H1 (cell line): ENCODE measurements around the gene INHA.
A peak's percentile ranks its signal among the peaks of the same experiment; 100 is the strongest.

ENCODE experiments used
- BCL11A ChIP-seq, 2 experiments: IDR thresholded peaks; one replicate each; pipeline ENCODE4 v1.6.1; 2011; ENCODE audit warnings: low read depth in 2 of 2, low read length in 2 of 2, mild to moderate bottlenecking in 2 of 2
- CBX8 ChIP-seq: fragments of 300-800, 300-1000 bp; sonication (generic); IDR thresholded peaks from 2 replicates; pipeline ENCODE4 v1.7.1; 2016; ENCODE audit warnings: low read depth, low read length, borderline replicate concordance
- CREB1 ChIP-seq: IDR thresholded peaks from 2 replicates; pipeline ENCODE4 v1.6.1; 2012; ENCODE audit warnings: inconsistent platforms
- EZH2 ChIP-seq: fragments of 200-600 bp; sonication (generic); IDR thresholded peaks from 2 replicates; pipeline ENCODE4 v1.7.1; 2012; ENCODE audit warnings: low read depth, mild to moderate bottlenecking, moderate library complexity, low read length, inconsistent platforms; ENCODE audit not compliant: severe bottlenecking
- MAFK ChIP-seq: IDR thresholded peaks from 2 replicates; pipeline ENCODE4 v1.6.1; 2012; ENCODE audit warnings: low read depth, mild to moderate bottlenecking, improper control_type of control experiment, low read length
- POLR2A ChIP-seq, 2 experiments: IDR thresholded peaks; 1 replicate in 1 of 2; 2 replicates in 1 of 2; pipeline ENCODE4 v1.6.1; 2011; ENCODE audit warnings: low read depth in 2 of 2, low read length in 2 of 2, mild to moderate bottlenecking in 2 of 2; ENCODE audit errors: control extremely low read depth in 1 of 2
- POLR2AphosphoS5 ChIP-seq: IDR thresholded peaks from 2 replicates; pipeline ENCODE4 v1.6.1; 2011; ENCODE audit warnings: low read depth, low read length
- RAD21 ChIP-seq, 2 experiments: IDR thresholded peaks in 1 of 2; conservative IDR thresholded peaks in 1 of 2; 2 replicates each; pipeline ENCODE4 v1.6.1; 2011; ENCODE audit warnings: low read depth in 2 of 2, low read length in 2 of 2, improper control_type of control experiment in 1 of 2, inconsistent platforms in 1 of 2, mild to moderate bottlenecking in 1 of 2, moderate library complexity in 1 of 2
- TF ChIP-seq, protein P1 (sequence below): fragments of 300-600 bp; sonication (generic); IDR thresholded peaks from 2 replicates; pipeline ENCODE4 v1.7.1; 2012; ENCODE audit warnings: low read length, moderate library complexity, mild to moderate bottlenecking, inconsistent platforms; ENCODE audit not compliant: insufficient replicate concordance
- TF ChIP-seq, protein P2 (sequence below), 3 experiments: IDR thresholded peaks; 1 replicate in 2 of 3; 2 replicates in 1 of 3; pipeline versions ENCODE4 v1.5.1 to v1.6.1; 2011; ENCODE audit warnings: low read length in 3 of 3, mild to moderate bottlenecking in 3 of 3, inconsistent platforms in 2 of 3, low read depth in 1 of 3, moderate library complexity in 1 of 3; ENCODE audit not compliant: insufficient read depth in 1 of 3; ENCODE audit errors: control extremely low read depth in 1 of 3

DNA sequence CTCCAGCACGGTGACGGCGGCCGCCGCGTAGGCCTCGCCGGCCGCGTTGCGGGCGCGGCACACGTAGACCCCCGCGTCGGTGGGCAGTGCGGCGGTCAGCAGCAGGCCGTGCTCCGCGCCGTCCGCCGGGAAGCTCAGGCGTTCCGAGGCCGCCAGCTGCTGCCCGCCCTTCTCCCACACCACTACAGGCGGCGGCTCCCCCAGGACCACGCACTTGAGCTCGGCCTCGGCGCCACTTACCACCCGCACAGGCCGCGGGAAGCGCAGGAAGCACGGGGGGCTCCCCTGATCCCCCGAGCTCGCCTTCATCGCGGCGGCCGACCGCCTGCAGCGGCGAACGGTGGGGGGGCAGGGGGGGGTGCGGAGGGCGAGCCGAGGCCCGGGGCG is 1.2 kb upstream of the INHA start:
- TF ChIP-seq EZH2 (no peak), BCL11A (IDR thresholded peaks at IDR 0.05; ENCODE audit: low read depth in 2 of 2, low read length in 2 of 2) (no peak), POLR2A (IDR thresholded peaks at IDR 0.05; ENCODE audit: control extremely low read depth in 1 of 2, low read depth in 2 of 2, low read length in 2 of 2) (0 out of 3 replicates have a peak, but pooled peaks of 1 of the 2 experiments have one; percentile 4), CBX8 (no peak), RAD21 (IDR thresholded peaks at IDR 0.05 in 1 of 2, conservative IDR thresholded peaks at IDR 0.05 in 1 of 2; ENCODE audit: low read depth in 2 of 2, low read length in 2 of 2) (no peak), CREB1 (no peak), MAFK (no peak), POLR2AphosphoS5 (0 out of 2 replicates have a peak, but pooled peaks have one; percentile 31)
- TF ChIP-seq, protein P1, sequence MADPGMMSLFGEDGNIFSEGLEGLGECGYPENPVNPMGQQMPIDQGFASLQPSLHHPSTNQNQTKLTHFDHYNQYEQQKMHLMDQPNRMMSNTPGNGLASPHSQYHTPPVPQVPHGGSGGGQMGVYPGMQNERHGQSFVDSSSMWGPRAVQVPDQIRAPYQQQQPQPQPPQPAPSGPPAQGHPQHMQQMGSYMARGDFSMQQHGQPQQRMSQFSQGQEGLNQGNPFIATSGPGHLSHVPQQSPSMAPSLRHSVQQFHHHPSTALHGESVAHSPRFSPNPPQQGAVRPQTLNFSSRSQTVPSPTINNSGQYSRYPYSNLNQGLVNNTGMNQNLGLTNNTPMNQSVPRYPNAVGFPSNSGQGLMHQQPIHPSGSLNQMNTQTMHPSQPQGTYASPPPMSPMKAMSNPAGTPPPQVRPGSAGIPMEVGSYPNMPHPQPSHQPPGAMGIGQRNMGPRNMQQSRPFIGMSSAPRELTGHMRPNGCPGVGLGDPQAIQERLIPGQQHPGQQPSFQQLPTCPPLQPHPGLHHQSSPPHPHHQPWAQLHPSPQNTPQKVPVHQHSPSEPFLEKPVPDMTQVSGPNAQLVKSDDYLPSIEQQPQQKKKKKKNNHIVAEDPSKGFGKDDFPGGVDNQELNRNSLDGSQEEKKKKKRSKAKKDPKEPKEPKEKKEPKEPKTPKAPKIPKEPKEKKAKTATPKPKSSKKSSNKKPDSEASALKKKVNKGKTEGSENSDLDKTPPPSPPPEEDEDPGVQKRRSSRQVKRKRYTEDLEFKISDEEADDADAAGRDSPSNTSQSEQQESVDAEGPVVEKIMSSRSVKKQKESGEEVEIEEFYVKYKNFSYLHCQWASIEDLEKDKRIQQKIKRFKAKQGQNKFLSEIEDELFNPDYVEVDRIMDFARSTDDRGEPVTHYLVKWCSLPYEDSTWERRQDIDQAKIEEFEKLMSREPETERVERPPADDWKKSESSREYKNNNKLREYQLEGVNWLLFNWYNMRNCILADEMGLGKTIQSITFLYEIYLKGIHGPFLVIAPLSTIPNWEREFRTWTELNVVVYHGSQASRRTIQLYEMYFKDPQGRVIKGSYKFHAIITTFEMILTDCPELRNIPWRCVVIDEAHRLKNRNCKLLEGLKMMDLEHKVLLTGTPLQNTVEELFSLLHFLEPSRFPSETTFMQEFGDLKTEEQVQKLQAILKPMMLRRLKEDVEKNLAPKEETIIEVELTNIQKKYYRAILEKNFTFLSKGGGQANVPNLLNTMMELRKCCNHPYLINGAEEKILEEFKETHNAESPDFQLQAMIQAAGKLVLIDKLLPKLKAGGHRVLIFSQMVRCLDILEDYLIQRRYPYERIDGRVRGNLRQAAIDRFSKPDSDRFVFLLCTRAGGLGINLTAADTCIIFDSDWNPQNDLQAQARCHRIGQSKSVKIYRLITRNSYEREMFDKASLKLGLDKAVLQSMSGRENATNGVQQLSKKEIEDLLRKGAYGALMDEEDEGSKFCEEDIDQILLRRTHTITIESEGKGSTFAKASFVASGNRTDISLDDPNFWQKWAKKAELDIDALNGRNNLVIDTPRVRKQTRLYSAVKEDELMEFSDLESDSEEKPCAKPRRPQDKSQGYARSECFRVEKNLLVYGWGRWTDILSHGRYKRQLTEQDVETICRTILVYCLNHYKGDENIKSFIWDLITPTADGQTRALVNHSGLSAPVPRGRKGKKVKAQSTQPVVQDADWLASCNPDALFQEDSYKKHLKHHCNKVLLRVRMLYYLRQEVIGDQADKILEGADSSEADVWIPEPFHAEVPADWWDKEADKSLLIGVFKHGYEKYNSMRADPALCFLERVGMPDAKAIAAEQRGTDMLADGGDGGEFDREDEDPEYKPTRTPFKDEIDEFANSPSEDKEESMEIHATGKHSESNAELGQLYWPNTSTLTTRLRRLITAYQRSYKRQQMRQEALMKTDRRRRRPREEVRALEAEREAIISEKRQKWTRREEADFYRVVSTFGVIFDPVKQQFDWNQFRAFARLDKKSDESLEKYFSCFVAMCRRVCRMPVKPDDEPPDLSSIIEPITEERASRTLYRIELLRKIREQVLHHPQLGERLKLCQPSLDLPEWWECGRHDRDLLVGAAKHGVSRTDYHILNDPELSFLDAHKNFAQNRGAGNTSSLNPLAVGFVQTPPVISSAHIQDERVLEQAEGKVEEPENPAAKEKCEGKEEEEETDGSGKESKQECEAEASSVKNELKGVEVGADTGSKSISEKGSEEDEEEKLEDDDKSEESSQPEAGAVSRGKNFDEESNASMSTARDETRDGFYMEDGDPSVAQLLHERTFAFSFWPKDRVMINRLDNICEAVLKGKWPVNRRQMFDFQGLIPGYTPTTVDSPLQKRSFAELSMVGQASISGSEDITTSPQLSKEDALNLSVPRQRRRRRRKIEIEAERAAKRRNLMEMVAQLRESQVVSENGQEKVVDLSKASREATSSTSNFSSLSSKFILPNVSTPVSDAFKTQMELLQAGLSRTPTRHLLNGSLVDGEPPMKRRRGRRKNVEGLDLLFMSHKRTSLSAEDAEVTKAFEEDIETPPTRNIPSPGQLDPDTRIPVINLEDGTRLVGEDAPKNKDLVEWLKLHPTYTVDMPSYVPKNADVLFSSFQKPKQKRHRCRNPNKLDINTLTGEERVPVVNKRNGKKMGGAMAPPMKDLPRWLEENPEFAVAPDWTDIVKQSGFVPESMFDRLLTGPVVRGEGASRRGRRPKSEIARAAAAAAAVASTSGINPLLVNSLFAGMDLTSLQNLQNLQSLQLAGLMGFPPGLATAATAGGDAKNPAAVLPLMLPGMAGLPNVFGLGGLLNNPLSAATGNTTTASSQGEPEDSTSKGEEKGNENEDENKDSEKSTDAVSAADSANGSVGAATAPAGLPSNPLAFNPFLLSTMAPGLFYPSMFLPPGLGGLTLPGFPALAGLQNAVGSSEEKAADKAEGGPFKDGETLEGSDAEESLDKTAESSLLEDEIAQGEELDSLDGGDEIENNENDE: no peak
- TF ChIP-seq, protein P2, sequence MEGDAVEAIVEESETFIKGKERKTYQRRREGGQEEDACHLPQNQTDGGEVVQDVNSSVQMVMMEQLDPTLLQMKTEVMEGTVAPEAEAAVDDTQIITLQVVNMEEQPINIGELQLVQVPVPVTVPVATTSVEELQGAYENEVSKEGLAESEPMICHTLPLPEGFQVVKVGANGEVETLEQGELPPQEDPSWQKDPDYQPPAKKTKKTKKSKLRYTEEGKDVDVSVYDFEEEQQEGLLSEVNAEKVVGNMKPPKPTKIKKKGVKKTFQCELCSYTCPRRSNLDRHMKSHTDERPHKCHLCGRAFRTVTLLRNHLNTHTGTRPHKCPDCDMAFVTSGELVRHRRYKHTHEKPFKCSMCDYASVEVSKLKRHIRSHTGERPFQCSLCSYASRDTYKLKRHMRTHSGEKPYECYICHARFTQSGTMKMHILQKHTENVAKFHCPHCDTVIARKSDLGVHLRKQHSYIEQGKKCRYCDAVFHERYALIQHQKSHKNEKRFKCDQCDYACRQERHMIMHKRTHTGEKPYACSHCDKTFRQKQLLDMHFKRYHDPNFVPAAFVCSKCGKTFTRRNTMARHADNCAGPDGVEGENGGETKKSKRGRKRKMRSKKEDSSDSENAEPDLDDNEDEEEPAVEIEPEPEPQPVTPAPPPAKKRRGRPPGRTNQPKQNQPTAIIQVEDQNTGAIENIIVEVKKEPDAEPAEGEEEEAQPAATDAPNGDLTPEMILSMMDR (IDR thresholded peaks at IDR 0.05; ENCODE audit: control extremely low read depth in 1 of 3, insufficient read depth in 1 of 3, low read depth in 1 of 3, low read length in 3 of 3): no peak
